ENCODE measurements around the gene HEPHL1.

The HEPHL1 gene

GRCh38 chr11:94023856-94024255 is 2.7 kb downstream of the HEPHL1 start:
- no peak for DNase-seq

- no peak for DNase-seq
Measured at GRCh38 chr11:94024547-94024946, 3.4 kb downstream of the HEPHL1 start.

DNA sequence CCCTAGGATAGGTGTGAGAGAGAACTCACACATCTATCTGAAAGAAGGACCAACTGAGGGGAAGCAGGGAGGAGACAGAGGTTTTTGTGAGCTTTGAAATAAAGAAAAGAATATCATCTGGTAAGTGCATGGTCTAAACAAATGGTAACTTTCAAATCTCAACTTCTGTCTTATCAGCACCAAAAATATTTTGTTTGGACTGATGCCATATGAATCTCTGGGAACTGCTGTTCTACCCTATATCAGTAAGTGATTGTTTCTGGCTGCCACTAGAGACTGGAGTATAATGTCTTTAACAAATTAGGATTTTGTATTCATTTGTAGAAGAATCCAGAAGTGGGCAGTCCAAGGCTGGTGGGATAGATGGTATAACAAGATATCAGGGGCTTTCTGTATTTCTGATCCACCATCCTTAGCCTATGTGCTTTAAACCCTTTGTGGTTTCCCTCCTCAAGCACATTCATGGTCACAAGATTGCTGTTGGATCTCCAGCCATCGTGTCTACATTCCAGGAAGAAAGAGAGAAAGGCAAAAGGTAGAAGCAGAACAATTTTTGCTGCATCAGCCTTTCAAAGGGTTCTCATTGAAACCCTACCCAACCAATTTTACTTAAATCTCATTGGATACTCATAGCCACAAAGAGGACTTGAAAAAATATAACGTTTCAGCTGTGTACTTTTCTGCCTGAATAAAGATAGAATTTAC is 4.7 kb downstream of the HEPHL1 start:
- no peak for DNase-seq

- DNase-seq: no peak
Measured at GRCh38 chr11:94027210-94027609, 6.1 kb downstream of the HEPHL1 start.

- DNase-seq: peak; percentile 75
Measured at GRCh38 chr11:94028436-94028835, 7.3 kb downstream of the HEPHL1 start.

DNA sequence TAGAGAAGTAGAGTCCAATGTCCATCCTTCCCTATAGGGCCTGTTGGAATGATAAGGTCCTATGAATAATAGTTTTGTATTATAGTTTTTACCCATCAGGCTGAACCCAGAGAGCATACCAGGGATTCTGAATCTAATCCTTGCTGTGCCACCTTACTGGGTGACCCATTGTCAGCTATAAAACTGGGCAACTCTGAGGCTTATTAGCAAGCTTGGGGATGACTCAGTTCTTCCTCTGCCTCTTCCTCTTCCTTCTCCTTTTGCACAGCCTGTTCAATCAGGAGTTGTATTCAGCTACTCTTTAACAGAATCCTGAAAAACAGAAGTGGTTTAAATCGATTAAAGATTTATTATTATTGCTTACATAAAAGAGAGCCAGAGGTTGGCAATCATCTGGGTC is 8.9 kb downstream of the HEPHL1 start:
- DNase-seq: no peak

- DNase-seq: no peak
Measured at GRCh38 chr11:94031625-94032024, 10.5 kb downstream of the HEPHL1 start.

DNA sequence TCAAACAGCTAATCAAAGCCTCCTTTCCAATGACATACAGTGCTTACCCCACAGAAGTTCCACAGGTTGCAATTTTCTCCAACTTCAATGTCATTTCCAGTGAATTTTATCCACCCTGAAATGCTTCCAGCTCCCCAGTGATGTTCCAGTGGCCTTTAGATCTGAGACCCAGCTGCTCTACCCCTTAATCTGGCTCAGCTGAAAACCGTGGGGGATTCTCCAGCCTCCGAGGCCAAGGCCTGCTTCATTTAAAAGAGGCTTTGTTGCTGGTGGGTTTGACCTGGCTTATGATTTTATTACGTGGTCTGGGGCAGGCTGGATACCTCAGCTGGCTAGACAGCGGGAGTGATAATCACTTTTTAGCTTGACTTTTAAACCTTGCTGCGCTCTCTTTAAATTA is 10.9 kb downstream of the HEPHL1 start:
- no peak for DNase-seq

DNA sequence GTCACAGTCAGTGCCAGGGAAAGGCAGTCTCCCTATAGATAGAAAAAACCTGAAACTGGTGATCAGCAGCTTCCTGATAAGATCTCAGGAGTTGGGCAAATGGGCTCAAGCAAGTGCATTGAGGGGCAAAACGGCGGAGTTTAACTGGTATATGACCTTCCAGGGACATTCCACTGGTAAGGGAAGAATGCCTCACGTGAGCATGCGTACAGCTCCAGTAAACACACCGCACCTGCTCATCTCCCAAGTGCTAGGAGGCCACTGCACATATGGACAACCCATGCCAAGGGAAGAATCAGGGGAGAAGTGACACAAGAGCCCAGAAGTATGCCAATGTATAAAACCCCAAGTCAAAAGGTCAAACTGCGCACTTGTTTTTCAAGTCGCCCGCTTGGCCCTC is 11.6 kb downstream of the HEPHL1 start:
- no peak for DNase-seq

DNA sequence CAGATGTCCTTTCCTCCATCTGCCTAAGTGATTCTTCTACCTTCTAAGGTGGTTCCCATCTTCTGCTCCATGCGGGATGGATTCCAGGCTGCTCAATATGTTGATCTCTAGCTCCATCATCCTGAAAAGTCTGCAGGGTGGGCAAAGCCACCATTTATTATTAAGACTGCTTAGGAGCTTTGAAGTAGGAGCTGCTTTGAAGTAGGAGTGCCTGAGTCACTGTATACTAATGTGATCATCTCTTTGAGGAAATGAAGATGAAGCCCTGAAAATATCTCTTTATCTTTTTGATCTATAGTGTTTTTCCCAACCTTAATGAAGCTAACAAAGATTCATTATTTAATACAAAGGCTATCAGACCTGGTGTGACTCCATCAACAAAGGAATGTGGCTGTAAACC is 13.1 kb downstream of the HEPHL1 start:
- no peak for DNase-seq

- no peak for DNase-seq
Measured at GRCh38 chr11:94036096-94036495, 14.9 kb downstream of the HEPHL1 start.

- DNase-seq: no peak
Measured at GRCh38 chr11:94043241-94043640, 22.1 kb downstream of the HEPHL1 start.

- no peak for DNase-seq
Measured at GRCh38 chr11:94046796-94047195, 25.6 kb downstream of the HEPHL1 start.

GRCh38 chr11:94048032-94048709 is 27.0 kb downstream of the HEPHL1 start:
- no peak for DNase-seq

- no peak for DNase-seq
Measured at GRCh38 chr11:94049351-94049750, 28.2 kb downstream of the HEPHL1 start.

DNA sequence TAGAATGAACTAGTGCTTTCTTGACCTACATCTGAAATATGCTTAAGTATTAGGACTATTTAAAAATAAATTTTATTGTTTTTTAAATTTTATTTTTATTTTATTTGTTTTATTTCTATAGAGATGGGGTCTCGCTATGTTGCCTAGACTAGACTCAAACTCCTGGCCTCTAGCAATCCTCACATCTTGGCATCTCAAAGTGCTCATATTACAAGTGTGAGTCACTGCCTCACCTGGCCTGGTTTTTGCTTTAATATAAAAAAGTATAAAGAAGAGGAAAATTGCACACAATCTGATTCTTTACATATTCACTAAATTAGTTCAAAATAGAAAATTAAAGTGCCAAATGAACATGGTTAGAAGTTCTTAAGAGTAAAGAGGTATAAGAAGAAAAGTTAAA is 37.5 kb downstream of the HEPHL1 start:
- DNase-seq: no peak

DNA sequence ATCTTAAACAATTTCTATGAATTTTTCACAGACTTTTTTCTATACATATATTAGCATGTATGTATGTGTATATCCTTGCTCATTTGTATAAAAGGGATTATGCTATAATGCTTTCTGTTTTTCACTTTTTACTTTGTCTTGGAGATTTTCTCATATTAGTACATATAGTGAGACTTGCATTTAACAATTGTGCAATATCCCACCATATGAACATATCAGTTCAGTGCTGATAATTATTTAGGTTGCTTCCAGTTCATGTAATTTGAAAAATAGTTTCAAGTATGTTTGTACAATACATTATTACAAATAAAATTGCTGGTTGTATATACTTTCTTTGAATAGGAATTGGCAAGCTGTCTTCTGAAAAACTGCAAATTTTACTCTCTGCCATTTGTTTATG is 37.9 kb downstream of the HEPHL1 start:
- DNase-seq: no peak

- DNase-seq: no peak
Measured at GRCh38 chr11:94060401-94060800, 39.2 kb downstream of the HEPHL1 start.

DNA sequence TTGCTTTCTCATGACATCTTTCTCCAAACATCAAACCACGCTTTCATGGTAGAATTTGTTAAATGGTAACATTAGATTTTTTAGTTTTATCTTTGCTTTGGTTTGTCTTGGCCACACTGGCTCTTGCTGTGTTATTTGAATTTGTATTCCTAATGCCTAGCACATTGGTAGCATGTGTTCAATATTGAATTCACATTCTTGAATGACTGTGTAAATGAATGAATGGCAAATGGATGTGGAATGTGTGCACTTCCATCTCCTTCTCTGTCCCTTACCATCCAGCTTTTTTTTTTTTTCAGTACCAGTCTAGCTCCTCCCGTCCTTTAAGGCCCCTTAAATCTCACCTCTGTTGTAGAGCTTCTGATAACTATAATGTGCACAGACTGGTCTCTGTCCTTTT is 41.2 kb downstream of the HEPHL1 start:
- DNase-seq: no peak

GRCh38 chr11:94066901-94067429 is 45.8 kb downstream of the HEPHL1 start:
- DNase-seq: no peak

DNA sequence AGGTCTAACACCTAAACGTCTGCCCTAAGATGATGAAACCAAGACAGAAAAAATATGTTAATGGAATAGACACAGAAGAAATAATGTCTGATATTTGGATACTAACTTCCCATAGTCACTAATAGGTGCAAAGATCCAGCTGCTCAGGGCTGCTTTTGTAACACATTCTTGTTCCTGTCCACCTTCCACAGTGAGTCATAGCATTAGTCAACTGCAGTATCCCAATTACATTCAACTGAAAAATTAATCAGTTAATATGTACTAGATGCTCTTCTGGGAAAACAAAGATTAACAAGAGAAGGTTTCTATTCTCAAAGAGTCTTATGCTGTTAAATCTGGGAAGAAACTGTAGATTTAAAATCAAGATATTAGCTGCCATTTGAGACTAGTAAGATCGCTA is 47.6 kb downstream of the HEPHL1 start:
- DNase-seq: peak; percentile 44

DNA sequence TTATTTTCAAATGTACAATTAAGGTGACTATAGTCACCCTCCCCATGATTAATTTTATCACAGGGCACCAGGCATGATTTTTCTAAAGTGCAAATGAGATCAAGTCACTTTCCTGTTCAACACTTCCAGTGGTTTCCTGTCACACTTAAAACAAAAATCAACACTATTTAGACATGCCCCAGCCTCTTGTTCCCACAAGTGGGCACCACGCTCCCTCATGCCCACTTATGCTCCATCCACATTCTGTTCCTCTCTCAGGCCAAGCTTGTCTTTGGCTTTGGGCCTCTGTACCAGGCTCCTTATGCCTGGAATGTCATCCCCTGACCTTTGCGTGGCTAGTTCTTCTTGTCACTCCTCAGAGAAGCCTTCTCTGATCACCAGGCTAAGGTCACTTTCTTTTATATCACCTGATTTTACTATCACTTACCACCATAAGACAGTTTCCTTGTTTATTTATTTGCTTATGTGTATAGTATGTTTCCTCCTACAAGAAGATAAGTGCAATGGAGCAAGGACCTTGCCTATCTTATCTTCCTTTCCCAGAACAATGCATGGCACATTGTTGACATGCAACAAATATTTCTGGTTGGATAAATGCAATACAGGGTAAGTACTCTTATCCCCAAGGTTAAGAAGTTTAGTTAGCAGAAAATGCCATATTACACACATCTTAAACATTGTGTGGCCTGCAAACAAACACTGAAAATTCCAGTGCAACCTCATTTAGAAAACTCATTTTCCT is 56.6 kb downstream of the HEPHL1 start:
- DNase-seq: no peak

DNA sequence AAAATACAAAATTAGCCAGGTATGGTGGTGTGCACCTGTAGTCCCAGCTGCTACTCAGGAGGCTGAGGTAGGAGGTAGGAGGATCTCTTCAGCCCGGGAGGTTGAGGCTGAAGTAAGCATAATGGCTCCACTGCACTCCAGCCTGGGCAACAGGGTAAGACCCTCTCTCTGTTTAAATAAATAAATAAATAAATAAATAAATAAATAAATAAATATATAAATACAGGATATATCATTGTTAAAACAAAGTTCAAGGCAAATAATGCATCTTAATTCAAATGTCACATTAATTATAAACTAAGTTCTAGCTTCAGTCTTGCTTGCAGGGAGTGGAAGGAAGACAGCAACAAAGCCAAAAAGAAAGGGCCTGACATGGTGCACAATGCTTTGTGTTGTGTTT is 63.0 kb downstream of the HEPHL1 start:
- DNase-seq: no peak

DNA sequence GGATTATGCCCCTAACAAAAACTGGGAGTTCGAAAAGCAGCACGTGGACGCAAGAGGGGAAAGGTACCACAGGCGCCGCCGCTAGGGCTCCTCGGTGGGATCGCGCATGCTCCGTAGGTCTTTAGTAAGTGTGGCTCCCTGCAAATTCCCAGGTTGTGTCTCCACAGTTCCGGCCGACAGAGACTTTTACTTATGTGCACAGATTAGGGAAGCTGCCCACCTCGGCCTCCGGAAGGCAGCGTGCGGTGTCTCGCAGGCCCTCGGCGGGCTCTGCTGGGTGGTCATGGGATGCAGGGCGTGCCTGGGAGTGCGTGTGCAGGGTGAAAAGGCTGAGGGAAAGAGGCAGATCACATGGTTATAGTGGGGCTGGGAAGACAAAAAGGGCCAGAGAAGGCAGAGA is 67.8 kb downstream of the HEPHL1 start:
- DNase-seq: no peak
